HEK293 (cell line): ENCODE measurements around the gene MYOG.

Experiments
- BCL11B ChIP-seq: fragments of 450-650 bp; formaldehyde crosslinking; IDR thresholded peaks from 2 replicates; pipeline ENCODE4 v1.5.1; 2016; ENCODE audit warnings: low read depth, missing biosample characterization, missing genetic modification characterization
- HIC1 ChIP-seq: fragments of 450-650 bp; formaldehyde crosslinking; IDR thresholded peaks from 2 replicates; pipeline ENCODE4 v1.5.1; 2016; ENCODE audit warnings: missing biosample characterization, missing genetic modification characterization
- OVOL3 ChIP-seq: fragments of 450-650 bp; formaldehyde crosslinking; IDR thresholded peaks from 2 replicates; pipeline ENCODE4 v1.5.1; 2016; ENCODE audit warnings: missing biosample characterization, missing genetic modification characterization
- TF ChIP-seq, protein P1 (sequence below): fragments of 450-650 bp; formaldehyde crosslinking; IDR thresholded peaks from 2 replicates; pipeline ENCODE4 v1.5.1; 2016; ENCODE audit warnings: missing biosample characterization, missing genetic modification characterization
- TF ChIP-seq, protein P2 (sequence below): sonication (generic); formaldehyde crosslinking; IDR thresholded peaks from 2 replicates; pipeline ENCODE4 v1.8.1; 2022; ENCODE audit warnings: mild to moderate bottlenecking, moderate library complexity, missing genetic modification reagents

DNA sequence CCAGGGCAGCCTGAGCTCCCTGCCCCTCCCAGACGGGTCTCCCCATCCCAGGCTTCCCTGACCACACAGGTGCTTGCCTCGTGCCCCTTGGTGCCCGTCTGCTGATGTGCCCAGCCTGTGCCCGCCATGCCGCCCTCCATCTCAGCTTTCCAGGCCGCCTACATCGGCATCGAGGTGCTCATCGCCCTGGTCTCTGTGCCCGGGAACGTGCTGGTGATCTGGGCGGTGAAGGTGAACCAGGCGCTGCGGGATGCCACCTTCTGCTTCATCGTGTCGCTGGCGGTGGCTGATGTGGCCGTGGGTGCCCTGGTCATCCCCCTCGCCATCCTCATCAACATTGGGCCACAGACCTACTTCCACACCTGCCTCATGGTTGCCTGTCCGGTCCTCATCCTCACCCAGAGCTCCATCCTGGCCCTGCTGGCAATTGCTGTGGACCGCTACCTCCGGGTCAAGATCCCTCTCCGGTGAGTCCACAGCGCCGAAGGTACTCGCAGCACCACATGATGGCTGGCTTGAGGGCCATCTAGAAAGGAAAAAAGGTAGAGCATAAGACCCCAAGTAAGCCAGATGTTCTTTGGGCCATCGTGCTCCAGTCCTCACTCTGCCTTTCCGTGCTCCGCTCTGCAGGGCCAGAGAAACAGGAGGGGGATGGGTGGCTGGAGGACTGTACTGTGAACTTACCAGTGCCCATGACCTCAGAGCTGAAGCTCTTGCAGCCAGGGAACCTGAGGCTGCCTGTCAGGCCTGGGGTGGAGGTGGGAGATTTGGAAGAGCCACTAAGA is 43.1 kb upstream of the MYOG start:
- TF ChIP-seq, protein P1, sequence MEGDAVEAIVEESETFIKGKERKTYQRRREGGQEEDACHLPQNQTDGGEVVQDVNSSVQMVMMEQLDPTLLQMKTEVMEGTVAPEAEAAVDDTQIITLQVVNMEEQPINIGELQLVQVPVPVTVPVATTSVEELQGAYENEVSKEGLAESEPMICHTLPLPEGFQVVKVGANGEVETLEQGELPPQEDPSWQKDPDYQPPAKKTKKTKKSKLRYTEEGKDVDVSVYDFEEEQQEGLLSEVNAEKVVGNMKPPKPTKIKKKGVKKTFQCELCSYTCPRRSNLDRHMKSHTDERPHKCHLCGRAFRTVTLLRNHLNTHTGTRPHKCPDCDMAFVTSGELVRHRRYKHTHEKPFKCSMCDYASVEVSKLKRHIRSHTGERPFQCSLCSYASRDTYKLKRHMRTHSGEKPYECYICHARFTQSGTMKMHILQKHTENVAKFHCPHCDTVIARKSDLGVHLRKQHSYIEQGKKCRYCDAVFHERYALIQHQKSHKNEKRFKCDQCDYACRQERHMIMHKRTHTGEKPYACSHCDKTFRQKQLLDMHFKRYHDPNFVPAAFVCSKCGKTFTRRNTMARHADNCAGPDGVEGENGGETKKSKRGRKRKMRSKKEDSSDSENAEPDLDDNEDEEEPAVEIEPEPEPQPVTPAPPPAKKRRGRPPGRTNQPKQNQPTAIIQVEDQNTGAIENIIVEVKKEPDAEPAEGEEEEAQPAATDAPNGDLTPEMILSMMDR (tag by site-specific recombination) = no peak
- TF ChIP-seq OVOL3 (no peak), HIC1 (tag by site-specific recombination) (peak; percentile 90), BCL11B (tag by site-specific recombination) (no peak)
- TF ChIP-seq, protein P2, sequence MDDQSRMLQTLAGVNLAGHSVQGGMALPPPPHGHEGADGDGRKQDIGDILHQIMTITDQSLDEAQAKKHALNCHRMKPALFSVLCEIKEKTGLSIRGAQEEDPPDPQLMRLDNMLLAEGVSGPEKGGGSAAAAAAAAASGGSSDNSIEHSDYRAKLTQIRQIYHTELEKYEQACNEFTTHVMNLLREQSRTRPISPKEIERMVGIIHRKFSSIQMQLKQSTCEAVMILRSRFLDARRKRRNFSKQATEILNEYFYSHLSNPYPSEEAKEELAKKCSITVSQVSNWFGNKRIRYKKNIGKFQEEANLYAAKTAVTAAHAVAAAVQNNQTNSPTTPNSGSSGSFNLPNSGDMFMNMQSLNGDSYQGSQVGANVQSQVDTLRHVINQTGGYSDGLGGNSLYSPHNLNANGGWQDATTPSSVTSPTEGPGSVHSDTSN = no peak
